Sigmoid colon (tissue), 7 donors: ENCODE measurements around the gene USP7. TPM values are rescaled to one million over a fixed set of nuclear protein-coding genes. Genes with fewer than 3 reads are reported as not detected.
"Not testable (repeated sequence)": the region's sequence is repeated elsewhere in the genome, so short reads cannot be mapped to it uniquely, and the experiment has no call there.

Experiments
- DNase-seq: peaks from one replicate; pipeline ENCODE4 v3.0.0-alpha.2; 2019
- H3K27ac ChIP-seq, 4 donors: fragments of 200-600 bp; sonication (generic); one replicate each; pipeline ENCODE4 v1.5.1; 2016 to 2019; ENCODE audit warnings: mild to moderate bottlenecking in 1 of 4
- H3K27me3 ChIP-seq, 3 donors: fragments of 200-600 bp; sonication (generic); one replicate each; pipeline ENCODE4 v1.5.1; 2019; ENCODE audit warnings: mild to moderate bottlenecking in 1 of 3
- H3K36me3 ChIP-seq, 4 donors: fragments of 200-600 bp; sonication (generic); one replicate each; pipeline ENCODE4 v1.5.1; 2016 to 2019
- H3K4me1 ChIP-seq, 4 donors: fragments of 200-600 bp; sonication (generic); one replicate each; pipeline ENCODE4 v1.5.1; 2017 to 2019
- H3K4me3 ChIP-seq, 4 donors: fragments of 200-600 bp; sonication (generic); one replicate each; pipeline ENCODE4 v1.5.1; 2017 to 2019; ENCODE audit warnings: mild to moderate bottlenecking in 2 of 4, moderate library complexity in 1 of 4
- H3K9me3 ChIP-seq, 4 donors: fragments of 200-600 bp in 3 of 4; sonication (generic) in 3 of 4; one replicate each; pipeline versions ENCODE4 v1.5.1 to v1.6.1; 2013 to 2019
- CTCF ChIP-seq, 4 experiments: fragments of 450-650 bp in 3 of 4; fragments of 200-600 bp in 1 of 4; IDR thresholded peaks; one replicate each; pipeline ENCODE4 v1.5.1; 2016 to 2019; ENCODE audit warnings: antibody characterized with exemption in 4 of 4, mild to moderate bottlenecking in 3 of 4, moderate library complexity in 2 of 4
- EP300 ChIP-seq, 4 donors: sonication (generic); formaldehyde crosslinking; IDR thresholded peaks; one replicate each; pipeline ENCODE4 v1.6.1; 2017; ENCODE audit warnings: antibody characterized with exemption in 4 of 4
- POLR2A ChIP-seq, 2 donors: fragments of 450-650 bp; IDR thresholded peaks; one replicate each; pipeline ENCODE4 v1.6.1; 2016; ENCODE audit warnings: antibody characterized with exemption in 2 of 2, mild to moderate bottlenecking in 2 of 2, moderate library complexity in 2 of 2
- POLR2AphosphoS5 ChIP-seq, 4 donors: sonication (generic); formaldehyde crosslinking; IDR thresholded peaks; one replicate each; pipeline ENCODE4 v1.6.1; 2017; ENCODE audit warnings: antibody characterized with exemption in 4 of 4
- WGBS, 2 donors: extraction: QIAGEN DNeasy Blood & Tissue Kit; methylation state at CpG; one replicate each; pipeline ENCODE4 v1.1.7; 2013; 5-methylcytosine and 5-hydroxymethylcytosine counted together
- intact Hi-C: fragments of 100-400 bp; cut with DNase I; formaldehyde crosslinking; loops from one replicate; pipeline ENCODE4 v1.15.1; 2023
- polyA plus RNA-seq, 3 donors: library from polyadenylated mRNA; stranded (reverse); fragments of 200-250 nt; gene quantifications; one replicate each; pipeline ENCODE4 v1.2.3, GENCODE V29; 2013
- total RNA-seq, 4 donors: library from RNA; depleted of rRNA; stranded (reverse); fragments of >200 nt; gene quantifications; one replicate each; pipeline ENCODE4 v1.1.0, GENCODE V29; 2016
- donor health status: healthy with polysubstance abuse.
- donor health status: Bipolar disorder and iron deficiency.
- donor health status: healthy.

USP7 gene
- total and polyA plus RNA-seq, 7 donors: 28.8 to 84.5 (median 64.9) TPM

GRCh38 chr16:8990445-8990844 is 26.7 kb upstream of the USP7 start:
- WGBS, 2 donors: 83 to 87% methylated on average over 8 of the region's 8 CpGs
- H3K4me3 ChIP-seq: no peak overlapping the region
- no peaks in the 10 kb centered on the region for H3K4me1 ChIP-seq
- H3K36me3 ChIP-seq: no peaks in the 10 kb centered on the region
- DNase-seq: no peak
- no peak overlapping the region for H3K27ac ChIP-seq
- no peaks in the 10 kb centered on the region for H3K9me3 ChIP-seq
- intact Hi-C loops: no loop called here
- no peaks in the 10 kb centered on the region for H3K27me3 ChIP-seq
- no peak for TF ChIP-seq POLR2A (IDR thresholded peaks at IDR 0.05)
- TF ChIP-seq POLR2AphosphoS5 (IDR thresholded peaks at IDR 0.05): no peak
- TF ChIP-seq EP300 (IDR thresholded peaks at IDR 0.05): no peak

GRCh38 chr16:8989099-8989878 is 25.6 kb upstream of the USP7 start:
- no peak for DNase-seq
- no peaks in the 10 kb centered on the region for H3K4me1 ChIP-seq
- no peaks in the 10 kb centered on the region for H3K27me3 ChIP-seq
- 13 to 59% methylated on average over 16 of the region's 16 CpGs for WGBS, 2 donors
- no peak overlapping the region for H3K27ac ChIP-seq
- TF ChIP-seq POLR2AphosphoS5 (IDR thresholded peaks at IDR 0.05) (no peak), POLR2A (IDR thresholded peaks at IDR 0.05) (no peak), EP300 (IDR thresholded peaks at IDR 0.05) (no peak), CTCF (IDR thresholded peaks at IDR 0.05) (no peak)
- H3K4me3 ChIP-seq: no peak overlapping the region
- no peaks in the 10 kb centered on the region for H3K9me3 ChIP-seq
- no peaks in the 10 kb centered on the region for H3K36me3 ChIP-seq
- intact Hi-C loops: no loop called here

- Histone ChIP-seq H3K27me3 (no peaks in the 10 kb centered on the region), H3K9me3 (no peaks in the 10 kb centered on the region), H3K4me1 (no peaks in the 10 kb centered on the region), H3K36me3 (no peaks in the 10 kb centered on the region), H3K4me3 (no peak overlapping the region), H3K27ac (no peak overlapping the region)
- intact Hi-C loops: no loop called here
- 62 to 86% methylated on average over 5 of the region's 5 CpGs for WGBS, 2 donors
- TF ChIP-seq EP300 (IDR thresholded peaks at IDR 0.05): no peak
- TF ChIP-seq POLR2AphosphoS5 (IDR thresholded peaks at IDR 0.05): no peak
- no peak for TF ChIP-seq CTCF (IDR thresholded peaks at IDR 0.05)
- TF ChIP-seq POLR2A (IDR thresholded peaks at IDR 0.05): no peak
- no peak for DNase-seq
These were observed 23.1 kb upstream of the USP7 start for GRCh38 chr16:8986818-8987191.

GRCh38 chr16:8986111-8986510 is 22.4 kb upstream of the USP7 start:
- H3K27me3 ChIP-seq: no peaks in the 10 kb centered on the region
- no peaks in the 10 kb centered on the region for H3K9me3 ChIP-seq
- 48 to 79% methylated on average over 6 of the region's 6 CpGs for WGBS, 2 donors
- TF ChIP-seq CTCF (IDR thresholded peaks at IDR 0.05) (no peak), POLR2A (IDR thresholded peaks at IDR 0.05) (no peak), POLR2AphosphoS5 (IDR thresholded peaks at IDR 0.05) (no peak), EP300 (IDR thresholded peaks at IDR 0.05) (no peak)
- H3K27ac ChIP-seq: no peak overlapping the region
- no peaks in the 10 kb centered on the region for H3K4me1 ChIP-seq
- no peak for DNase-seq
- no peaks in the 10 kb centered on the region for H3K36me3 ChIP-seq
- intact Hi-C loops: no loop called here
- H3K4me3 ChIP-seq: no peak overlapping the region

- H3K27me3 ChIP-seq: no peaks in the 10 kb centered on the region
- no peak for DNase-seq
- 87 to 89% methylated on average over 7 of the region's 7 CpGs for WGBS, 2 donors
- H3K27ac ChIP-seq: no peak overlapping the region
- intact Hi-C loops: no loop called here
- H3K36me3 ChIP-seq: no peaks in the 10 kb centered on the region
- H3K4me3 ChIP-seq: no peak overlapping the region
- H3K4me1 ChIP-seq: no peaks in the 10 kb centered on the region
- no peaks in the 10 kb centered on the region for H3K9me3 ChIP-seq
- no peak for TF ChIP-seq POLR2A (IDR thresholded peaks at IDR 0.05)
- no peak for TF ChIP-seq CTCF (IDR thresholded peaks at IDR 0.05)
These were observed 19.1 kb upstream of the USP7 start for GRCh38 chr16:8982816-8983215.

- H3K9me3 ChIP-seq, DNase-seq, H3K36me3 ChIP-seq, H3K4me1 ChIP-seq, H3K4me3 ChIP-seq, H3K27ac ChIP-seq, intact Hi-C loops, H3K27me3 ChIP-seq: not testable (repeated sequence)
- 96% methylated on average over 31 of the region's 31 CpGs for WGBS, 2 donors
These were observed 18.2 kb upstream of the USP7 start for GRCh38 chr16:8981901-8982300.

- peaks cover 0 to 12% (median 9%) of the 10 kb centered on the region in 4 donors for H3K4me1 ChIP-seq
- H3K27me3 ChIP-seq, intact Hi-C loops, H3K4me3 ChIP-seq, H3K27ac ChIP-seq, H3K9me3 ChIP-seq, DNase-seq, H3K36me3 ChIP-seq: not testable (repeated sequence)
- WGBS, 2 donors: 35 to 56% methylated on average over 3 of the region's 3 CpGs
These were observed 12.5 kb upstream of the USP7 start for GRCh38 chr16:8976189-8976588.
